Stimulated activated CD8-positive, alpha-beta memory T cell treated with anti-CD3 and anti-CD28 coated beads, Interleukin-7, amount 100 ng/mL, for 24 hours (primary cell): Measurements from ENCODE around the gene CDH4.
"Not testable (repeated sequence)": the region's sequence is repeated elsewhere in the genome, so short reads cannot be mapped to it uniquely, and the experiment has no call there.

Experiments
- DNase-seq: peaks from one replicate; pipeline ENCODE4 v3.0.0-alpha.2; 2020; ENCODE audit warnings: low read depth

CDH4 gene

DNA sequence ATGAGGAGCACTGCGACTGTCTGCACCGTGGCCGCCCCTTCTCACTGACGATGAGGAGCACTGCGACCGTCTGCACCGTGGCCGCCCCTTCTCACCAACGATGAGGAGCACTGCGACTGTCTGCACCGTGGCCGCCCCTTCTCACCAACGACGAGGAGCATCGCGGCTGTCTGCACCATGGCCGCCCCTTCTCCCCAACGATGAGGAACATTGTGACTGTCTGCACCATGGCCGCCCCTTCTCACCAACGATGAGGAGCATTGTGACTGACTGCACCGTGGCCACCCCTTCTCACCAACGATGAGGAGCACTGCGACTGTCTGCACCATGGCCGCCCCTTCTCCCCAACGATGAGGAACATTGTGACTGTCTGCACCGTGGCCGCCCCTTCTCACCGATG, 696.0 kb downstream of the CDH4 start:
- DNase-seq: not testable (repeated sequence)

DNA sequence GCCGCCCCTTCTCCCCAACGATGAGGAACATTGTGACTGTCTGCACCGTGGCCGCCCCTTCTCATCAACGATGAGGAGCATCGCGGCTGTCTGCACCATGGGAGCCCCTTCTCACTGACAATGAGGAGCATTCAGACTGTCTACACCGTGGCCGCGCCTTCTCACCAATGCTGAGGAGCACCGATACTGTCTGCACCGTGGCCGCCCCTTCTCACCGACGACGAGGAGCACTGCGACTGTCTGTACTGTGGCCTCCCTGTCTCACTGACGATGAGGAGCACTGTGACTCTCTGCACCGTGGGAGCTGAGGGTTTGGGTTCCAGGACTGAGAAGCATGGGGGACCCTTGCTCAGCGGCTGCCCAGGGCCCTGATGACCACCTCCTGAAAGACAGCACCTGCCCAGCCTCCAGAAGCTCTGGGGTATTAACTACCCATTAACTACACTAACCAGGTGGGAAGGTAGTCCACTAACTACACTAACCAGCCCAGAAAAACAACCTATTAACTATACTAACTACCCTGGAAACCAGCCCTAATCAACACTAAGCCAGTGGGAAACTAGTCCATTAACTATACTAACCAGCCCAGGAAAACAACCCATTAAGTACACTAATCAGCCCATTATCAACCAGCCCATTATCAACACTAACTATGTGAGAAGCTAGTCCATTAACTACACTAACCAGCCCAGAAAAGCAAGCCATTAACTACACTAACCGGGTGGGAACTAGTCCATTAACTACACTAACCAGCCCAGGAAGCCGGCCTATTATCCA, 696.7 kb downstream of the CDH4 start:
- no peak for DNase-seq

DNA sequence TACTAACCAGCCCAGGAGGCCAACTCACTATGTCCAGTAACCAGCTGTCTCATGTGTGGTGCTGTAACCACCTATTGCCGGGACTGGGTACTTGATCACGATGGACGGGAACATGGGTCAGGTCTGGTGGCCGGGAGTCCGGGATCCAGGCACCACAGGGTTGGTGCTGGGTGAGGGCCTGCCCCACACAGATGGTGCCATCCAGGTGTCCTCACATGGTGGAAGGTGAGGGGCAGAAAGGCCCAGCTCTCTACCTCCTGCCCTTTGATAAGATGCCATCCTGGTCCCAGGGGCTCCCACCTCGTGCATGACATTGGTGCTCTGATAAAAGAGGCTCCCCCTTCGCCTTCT, 697.3 kb downstream of the CDH4 start:
- no peak for DNase-seq

DNA sequence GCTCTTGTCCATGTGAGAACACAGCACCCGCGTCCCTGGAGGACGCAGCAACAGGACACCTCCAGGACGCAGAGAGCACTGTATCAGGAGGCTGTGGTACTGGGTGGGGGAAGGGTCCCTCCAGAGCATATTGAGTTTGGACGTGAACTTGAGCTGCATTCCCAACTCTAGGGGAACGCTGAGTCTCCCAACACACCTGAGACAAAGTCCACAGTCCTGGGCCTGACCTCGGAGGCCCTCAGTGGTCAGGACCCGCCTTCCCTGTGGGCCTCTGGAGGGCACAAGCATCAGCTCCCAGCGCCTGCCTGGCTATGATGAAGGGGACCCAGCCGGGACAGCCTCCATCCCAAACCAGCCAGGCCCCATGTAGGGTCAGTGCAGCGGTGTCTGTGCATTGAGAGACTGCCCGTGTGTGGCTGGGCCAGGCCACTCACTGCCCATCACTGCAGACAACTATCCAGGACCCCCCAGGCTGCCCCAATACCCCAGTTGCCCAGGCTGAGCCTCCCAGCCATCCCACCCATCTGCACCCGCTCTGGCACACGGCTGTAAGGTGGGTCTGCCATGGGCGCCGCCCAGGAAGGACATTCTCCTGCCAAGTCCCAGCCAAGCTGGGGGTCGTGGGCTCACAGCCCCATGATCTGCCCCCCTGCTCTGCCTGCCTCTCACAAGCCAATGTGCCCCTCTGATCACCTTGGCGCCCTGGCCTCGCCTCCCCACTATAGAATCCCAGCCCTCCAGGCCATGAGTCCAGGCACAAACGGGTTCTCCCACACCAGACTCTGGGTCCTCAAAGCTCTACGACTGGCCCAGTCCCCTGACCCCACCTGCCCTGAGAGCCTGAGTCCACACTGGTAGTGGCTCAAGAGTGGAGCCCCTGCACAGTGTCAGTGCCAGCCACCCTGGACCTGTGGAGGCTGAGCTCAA, 697.9 kb downstream of the CDH4 start:
- DNase-seq: no peak

DNA sequence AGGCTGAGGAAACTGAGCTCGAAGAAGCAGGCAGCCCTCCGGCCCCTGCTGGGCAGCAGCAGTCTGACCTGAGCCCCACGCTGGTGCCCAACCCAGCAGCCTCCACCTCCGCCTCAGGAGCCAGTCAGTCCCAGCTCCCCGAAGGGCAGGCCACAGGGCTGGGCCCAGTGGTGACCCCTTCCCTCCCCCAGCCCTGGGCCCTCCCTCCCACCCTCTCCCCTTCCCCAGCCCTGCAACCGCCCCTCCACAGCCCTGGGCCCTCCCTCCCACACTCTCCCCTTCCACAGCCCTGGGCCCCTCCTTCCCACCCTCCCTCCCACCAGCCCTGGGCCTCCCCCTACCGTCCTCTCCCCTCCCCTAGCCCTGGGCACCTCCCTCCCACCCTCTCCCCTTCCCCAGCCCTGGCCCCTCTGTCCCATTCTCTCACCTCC, 698.6 kb downstream of the CDH4 start:
- DNase-seq: no peak

DNA sequence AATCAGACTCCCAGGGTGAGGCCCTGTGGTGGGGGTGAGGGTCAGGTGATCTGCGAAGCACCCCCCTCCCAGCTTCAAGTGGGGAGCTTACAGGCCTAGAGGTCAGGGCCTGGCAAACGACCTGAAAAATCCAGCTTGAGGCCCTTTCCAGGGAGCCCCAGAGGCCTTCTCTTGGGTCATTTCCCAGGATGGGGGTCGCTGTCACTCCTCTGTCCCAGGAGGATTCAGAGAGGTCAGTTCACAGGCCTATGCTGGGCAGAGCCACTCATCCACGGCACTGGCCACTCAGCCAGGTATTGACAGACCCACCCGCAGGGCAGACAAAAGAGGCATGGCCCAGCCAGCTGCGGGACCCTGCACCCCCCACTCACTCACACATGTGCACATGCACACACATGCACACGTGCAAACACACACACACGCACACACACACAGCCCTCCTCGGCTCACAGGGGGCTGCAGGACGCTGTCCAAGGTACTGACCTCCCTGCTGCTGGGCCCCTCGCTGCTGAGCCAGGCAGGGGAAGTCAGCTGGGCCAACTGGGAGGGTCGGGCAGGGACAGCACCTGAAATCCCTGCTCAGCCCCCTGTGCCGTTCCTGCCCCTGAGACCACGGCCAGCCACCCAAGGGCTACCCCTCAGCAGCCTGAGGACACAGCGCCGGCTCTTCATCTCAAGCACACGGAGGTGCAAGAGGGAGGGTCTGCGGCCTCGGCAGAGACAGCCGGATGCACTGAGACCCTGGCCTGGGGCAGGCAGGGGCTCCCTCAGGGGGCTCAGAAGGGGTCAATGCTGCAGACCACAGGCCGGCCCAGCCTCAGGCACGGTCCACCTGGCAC, 699.9 kb downstream of the CDH4 start:
- DNase-seq: no peak

DNA sequence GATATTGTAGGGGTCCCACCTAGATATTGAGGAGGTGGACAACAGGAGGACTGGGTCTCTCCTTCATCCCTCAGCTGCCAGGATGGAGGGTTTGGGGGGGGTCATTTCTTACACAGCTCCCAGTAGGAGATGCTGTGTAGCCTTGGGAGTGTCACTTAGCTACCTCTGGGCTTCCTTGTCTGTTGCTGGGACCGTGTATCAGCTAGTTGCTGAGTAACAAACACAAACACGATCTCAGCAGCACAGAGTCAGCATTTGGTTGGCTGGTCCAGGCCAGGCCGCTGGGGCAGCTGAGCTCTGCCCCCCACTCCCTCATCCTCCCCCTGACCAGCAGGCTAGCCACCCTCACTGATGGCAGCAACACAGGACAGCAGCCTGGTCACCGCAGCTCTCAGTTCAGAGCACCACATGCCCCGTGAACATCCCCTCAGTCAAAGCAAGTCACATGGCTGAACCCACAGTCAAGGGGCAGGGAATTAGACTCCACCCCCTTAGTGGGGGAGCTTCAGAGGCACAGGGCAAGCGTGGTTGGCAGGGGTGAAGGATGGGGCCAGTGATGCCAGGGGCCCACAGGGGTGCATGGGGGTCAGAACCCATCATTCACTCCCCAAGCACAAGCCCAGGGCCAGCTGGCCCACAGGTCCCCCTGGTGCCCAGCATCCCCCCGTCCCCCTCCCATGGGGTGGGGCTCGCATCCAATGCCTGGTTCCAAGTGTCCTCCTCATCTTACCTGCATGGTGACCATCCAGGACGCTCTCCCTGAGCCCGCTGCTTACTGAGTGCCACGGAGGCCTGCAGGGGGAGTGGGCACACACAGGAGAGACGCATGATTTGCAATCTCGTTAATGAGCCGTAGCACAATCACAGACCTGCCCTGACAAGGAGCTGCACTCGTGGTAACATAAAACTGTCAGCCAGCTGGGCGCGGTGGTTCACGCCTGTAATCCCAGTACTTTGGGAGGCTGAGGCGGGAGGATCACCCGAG, 701.3 kb downstream of the CDH4 start:
- no peak for DNase-seq

DNA sequence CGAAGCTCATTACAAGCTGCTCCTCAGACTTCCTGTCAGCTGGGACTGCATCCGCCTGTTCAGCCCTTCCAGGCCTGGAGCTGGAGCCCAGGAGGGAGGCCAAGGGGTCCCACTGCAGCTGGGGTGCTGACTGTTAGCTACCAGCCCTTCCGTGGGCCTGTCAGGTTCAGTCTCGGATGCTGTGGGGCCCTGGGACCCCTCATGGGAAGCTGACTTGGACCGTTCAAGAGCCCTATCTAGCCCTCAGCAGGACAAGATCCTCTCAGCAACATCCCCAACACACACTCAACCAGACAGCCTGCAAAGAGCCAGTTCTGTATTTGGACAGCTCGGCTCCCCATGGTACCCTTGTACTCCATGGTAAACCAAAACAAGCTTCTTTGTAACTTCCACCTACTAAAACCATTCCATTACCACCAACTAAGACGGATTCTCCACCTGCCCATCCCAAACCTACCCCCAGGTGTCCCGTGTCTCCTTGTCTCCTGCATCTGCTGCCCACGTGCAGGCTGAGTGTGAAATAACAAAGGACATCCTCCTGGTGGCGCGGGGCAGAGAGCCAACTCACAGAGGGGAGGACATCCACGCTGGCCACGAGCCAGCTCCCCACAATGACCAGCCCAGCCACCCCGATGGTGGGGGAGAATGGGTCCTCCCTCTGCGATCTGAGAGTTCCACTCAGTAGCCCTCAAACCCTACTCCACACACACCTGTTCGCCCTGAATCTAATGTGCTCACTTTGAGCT, 702.4 kb downstream of the CDH4 start:
- DNase-seq: no peak

DNA sequence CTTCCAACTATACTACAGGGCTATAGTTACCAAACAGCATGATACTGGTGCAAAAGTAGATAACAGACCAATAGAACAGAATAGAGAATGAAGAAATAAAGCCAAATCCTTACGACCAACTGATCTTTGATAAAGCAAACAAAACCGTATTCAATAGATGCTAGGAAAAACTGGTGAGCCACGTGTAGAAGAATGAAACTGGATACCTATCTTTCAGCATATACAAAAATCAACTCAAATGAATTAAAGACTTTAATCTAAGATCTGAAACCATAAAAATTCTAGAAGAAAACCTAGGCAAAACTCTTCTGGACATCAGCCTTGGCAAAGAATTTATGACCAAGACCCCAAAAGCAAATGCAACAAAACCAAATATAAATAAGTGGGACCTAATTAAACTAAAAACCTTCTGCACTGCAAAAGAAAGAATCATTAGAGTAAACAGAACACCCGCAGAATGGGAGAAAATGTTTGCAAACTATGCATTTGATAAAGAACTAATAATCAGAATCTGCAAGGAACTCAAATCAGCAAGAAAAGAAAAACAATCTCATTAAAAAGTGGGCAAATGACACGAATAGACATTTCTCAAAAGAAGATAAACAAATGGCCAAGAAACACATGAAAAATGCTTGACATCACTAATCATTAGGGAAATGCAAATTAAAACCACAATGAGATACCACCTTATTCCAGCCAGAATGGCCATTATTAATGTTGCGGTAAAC, 703.8 kb downstream of the CDH4 start:
- no peak for DNase-seq

DNA sequence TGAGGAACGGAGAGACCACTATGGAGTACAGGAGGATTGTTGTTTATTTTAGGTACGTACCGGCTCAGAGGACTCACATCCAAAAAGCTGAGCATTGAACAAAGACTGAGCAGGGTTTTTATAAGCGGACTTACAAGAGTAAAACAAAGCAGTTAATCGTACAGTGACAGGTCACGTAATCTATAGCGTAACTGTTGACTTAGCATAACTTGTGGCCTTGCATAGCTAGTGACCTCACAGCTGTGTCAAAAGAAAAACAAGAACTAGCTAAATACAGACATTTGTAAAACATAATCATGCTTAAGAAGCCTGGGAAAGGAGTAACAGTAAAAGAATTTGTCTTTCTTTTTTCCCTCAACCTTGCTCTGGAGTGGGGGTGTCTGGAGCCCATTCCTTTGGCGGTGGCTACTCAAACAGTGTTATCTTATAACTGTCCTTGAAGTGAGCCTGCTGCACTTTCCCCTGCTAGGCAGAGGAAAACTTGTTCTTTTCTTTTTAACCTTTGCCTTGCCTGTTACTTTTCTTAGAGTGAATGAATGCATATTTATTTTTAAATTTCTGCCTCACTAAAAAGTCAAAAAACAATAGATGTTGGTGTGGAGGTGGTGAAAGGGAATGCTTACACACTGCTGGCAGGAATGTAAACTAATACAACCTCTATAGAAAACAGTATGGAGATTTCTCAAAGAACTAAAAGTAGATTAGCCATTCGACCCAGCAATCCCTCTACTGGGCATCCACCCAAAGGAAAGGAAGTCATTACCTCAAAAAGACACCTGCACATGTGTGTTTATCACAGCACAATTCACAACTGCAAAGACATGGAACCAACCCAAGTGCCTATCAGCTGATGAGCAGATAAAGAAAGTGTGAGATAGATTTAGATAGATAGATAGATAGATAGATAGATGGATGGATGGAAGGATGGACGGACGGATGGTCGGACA, 704.6 kb downstream of the CDH4 start:
- DNase-seq: no peak

DNA sequence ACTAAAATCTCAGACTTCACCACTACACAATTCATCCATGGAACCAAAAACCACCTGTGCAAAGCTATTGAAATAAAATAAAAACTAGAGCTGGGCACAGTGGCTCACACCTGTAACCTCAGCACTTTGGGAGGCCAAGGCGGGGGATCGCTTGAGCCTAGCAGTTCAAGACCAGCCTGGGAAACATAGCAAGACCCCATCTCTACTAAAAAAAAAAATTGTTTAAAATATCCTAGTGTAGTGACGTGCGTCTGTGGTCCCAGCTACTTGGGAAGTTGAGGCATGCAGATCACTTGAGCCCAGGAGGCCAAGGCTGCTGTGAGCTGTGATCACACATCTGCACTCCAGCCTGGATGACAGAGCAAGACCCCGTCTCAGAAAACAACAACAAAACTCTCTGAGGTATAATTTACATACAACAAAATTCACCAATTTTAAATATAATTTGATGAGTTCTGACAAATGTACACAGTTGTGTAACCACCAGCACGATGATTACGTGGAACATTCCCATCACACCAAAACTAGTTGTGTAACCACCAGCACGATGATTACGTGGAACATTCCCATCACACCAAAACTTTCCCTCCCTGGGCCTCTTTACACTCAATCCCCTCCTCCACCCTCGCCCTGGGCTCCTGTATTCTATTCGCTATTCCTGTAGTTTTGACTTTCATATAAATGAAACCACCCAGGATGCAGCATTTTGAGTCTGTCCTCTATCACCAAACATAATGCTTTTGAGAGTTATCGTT, 706.1 kb downstream of the CDH4 start:
- DNase-seq: no peak

DNA sequence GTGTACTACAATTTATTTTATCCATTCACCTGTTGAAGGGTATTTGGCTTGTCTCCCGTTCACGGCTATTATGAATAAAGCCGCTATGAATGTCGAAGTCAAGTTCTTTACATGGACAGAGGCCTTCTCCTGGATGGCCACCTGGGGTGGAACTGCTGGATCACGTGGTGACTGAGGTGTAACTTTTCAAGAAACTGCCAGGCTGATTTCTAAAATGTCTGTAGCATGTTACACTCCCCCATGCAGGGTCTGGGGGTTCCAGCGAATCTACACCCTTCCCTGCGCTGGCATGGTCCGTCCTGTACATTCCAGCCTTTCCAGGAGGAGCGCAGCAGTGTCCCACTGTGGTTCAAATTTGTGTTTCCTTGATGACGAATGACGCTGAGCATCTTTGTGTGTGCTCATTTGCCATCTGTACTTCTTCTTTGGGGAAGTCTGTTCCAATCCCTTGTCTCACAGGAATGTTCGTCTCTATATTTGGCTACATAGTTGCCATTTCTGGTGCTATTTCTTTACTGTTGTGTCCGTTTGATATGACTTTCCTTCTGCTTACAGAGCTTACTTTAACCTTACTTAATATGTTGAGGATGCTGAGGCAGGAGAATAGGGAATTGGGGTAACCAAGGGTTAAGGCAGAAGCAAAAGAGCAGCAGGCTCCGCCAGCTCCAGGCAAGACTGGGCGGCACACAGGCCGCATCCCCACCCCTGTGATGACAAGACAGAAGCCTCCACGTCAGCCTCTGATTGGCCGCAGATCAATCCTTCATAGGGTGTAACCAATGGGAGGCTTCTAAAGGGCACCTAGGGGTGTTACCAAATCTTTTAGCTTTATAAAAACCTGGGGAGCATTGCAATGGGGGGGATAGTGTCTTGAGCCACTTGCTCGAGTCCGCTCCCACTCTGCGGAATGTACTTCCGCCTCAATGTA, 707.0 kb downstream of the CDH4 start:
- no peak for DNase-seq

DNA sequence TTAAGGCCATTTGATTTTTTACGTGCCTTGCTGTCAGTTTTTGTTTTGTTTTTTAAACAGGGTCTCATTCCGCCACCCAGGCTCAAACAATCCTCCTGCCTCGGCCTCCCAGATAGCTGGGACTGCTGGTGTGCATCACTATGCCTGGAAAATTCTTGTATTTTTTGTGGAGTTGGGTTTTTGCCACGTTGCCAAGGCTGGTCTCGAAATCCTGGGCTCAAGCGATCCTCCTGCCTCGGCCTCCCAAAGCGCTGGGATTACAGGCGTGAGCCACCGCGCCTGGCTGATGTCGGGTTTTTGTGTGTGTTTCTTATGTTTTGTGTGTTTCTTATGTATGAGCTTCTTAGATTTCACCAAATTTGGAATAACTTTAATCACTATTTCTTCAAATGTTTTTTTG, 708.8 kb downstream of the CDH4 start:
- no peak for DNase-seq

DNA sequence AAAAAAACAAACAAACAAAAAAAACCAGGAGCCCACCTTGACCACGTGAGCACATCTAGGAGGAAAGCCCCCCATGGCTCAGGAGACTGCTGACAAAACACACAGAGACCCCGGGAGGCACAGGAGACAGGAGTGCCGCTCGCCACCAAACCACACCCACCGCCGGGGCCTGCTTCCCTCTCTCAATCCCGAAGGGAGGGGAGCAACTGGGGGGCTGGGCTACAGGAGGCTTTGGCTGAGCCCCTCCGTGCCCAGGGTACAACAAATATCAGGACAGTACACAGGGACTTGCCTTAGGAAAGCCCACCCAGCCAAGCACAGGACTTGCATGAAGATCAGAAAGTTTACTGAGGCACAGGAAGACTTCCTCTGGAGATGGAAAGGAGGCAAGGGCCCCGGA, 711.1 kb downstream of the CDH4 start:
- no peak for DNase-seq

DNA sequence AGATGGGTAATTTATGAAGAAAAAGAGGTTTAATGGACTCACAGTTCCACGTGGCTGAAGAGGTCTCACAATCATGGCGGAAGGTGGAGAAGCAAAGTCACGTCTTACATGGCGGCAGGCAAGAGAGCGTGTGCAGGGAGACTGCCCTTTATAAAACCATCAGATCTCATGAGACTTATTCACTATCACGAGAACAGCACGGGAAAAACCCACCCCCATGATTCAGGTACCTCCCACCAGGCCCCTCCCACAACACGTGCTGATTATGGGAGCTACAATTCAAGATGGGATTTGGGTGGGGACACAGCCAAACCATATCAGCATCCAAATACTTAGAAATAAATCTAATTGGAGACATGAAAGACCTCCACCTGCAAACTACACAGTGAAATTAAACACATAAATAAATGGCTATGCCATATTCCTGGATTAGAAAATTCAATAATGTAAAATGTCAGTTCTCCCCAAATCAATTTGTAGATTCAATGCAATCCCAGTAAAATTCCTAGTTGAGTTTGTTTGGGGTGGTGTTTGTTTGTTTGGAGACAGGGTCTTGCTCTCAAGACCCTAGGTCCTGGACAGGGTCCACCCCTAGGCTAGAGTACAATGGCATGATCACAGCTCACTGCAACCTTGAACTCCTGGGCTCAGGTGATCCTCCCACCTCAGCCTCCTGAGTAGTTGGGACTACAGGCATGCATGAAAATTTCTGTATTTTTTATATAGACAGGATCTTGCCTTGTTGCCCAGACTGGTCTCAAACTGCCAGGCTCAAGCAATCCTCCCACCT, 712.0 kb downstream of the CDH4 start:
- DNase-seq: no peak
